GM12878 (cell line): ENCODE data around the gene FSTL4.

Experiments
- ATF3 ChIP-seq: IDR thresholded peaks from 2 replicates; pipeline ENCODE4 v1.6.1; 2011; ENCODE audit warnings: low read depth, mild to moderate bottlenecking, low read length, moderate library complexity, borderline replicate concordance; ENCODE audit errors: extremely low read depth
- BRCA1 ChIP-seq: IDR thresholded peaks from 2 replicates; pipeline ENCODE4 v1.6.1; 2011; ENCODE audit warnings: low read depth, low read length, improper control_type of control experiment
- CHD4 ChIP-seq: fragments of 200-600 bp; sonication (generic); IDR thresholded peaks from 2 replicates; pipeline ENCODE4 v1.6.1; 2016; ENCODE audit warnings: mild to moderate bottlenecking
- CTCF ChIP-seq, 3 experiments: IDR thresholded peaks in 2 of 3; conservative IDR thresholded peaks in 1 of 3; 2 replicates each; pipeline ENCODE4 v1.5.1; 2011; ENCODE audit warnings: low read depth in 3 of 3, low read length in 3 of 3, mild to moderate bottlenecking in 3 of 3, control low read depth in 2 of 3, moderate library complexity in 2 of 3, inconsistent platforms in 1 of 3, mixed read lengths in 1 of 3; ENCODE audit not compliant: control insufficient read depth in 2 of 3, insufficient read depth in 1 of 3; ENCODE audit errors: extremely low read depth in 1 of 3
- FOS ChIP-seq: IDR thresholded peaks from 3 replicates; pipeline ENCODE4 v1.6.1; 2011; ENCODE audit warnings: borderline replicate concordance; ENCODE audit not compliant: insufficient read length; ENCODE audit errors: extremely low read depth
- FOXM1 ChIP-seq: IDR thresholded peaks from 2 replicates; pipeline ENCODE4 v1.6.1; 2012; ENCODE audit warnings: low read depth, mild to moderate bottlenecking, inconsistent platforms, low read length, moderate library complexity
- JUND ChIP-seq: IDR thresholded peaks from 2 replicates; pipeline ENCODE4 v1.6.1; 2012; ENCODE audit warnings: low read depth, mild to moderate bottlenecking, low read length, improper control_type of control experiment, moderate library complexity
- MTA3 ChIP-seq: IDR thresholded peaks from 2 replicates; pipeline ENCODE4 v1.6.1; 2012; ENCODE audit warnings: low read length, inconsistent platforms, borderline replicate concordance
- MXI1 ChIP-seq: fragments of 150-350 bp; IDR thresholded peaks from 2 replicates; pipeline ENCODE4 v1.6.1; 2011; ENCODE audit warnings: low read depth, mild to moderate bottlenecking, inconsistent platforms, low read length, improper control_type of control experiment
- RUNX3 ChIP-seq: IDR thresholded peaks from 2 replicates; pipeline ENCODE4 v1.6.1; 2012; ENCODE audit warnings: low read length, inconsistent platforms
- WRNIP1 ChIP-seq: IDR thresholded peaks from 2 replicates; pipeline ENCODE4 v1.6.1; 2011; ENCODE audit warnings: low read depth, low read length, improper control_type of control experiment, borderline replicate concordance
- TF ChIP-seq, protein P1 (sequence below): IDR thresholded peaks from 2 replicates; pipeline ENCODE4 v1.6.1; 2012; ENCODE audit warnings: low read depth, low read length, improper control_type of control experiment

GRCh38 chr5:133527311-133527710 is 85.0 kb downstream of the FSTL4 start:
- TF ChIP-seq MXI1 (no peak), FOXM1 (no peak), JUND (no peak), RUNX3 (no peak), FOS (no peak), BRCA1 (no peak), CTCF (IDR thresholded peaks at IDR 0.05 in 2 of 3, conservative IDR thresholded peaks at IDR 0.05 in 1 of 3; ENCODE audit: control insufficient read depth in 2 of 3, extremely low read depth in 1 of 3, insufficient read depth in 1 of 3, low read depth in 3 of 3, low read length in 3 of 3) (no peak), ATF3 (no peak), CHD4 (no peak), WRNIP1 (no peak), MTA3 (no peak)
- TF ChIP-seq, protein P1, sequence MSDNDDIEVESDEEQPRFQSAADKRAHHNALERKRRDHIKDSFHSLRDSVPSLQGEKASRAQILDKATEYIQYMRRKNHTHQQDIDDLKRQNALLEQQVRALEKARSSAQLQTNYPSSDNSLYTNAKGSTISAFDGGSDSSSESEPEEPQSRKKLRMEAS = no peak
